ENCODE measurements around the gene ZNF638.

The ZNF638 gene

GRCh38 chr2:71333619-71334018, 2.0 kb downstream of the ZNF638 start:
- no peak for DNase-seq

GRCh38 chr2:71336384-71336783, 4.8 kb downstream of the ZNF638 start:
- no peak for DNase-seq

GRCh38 chr2:71336802-71337201, 5.2 kb downstream of the ZNF638 start:
- DNase-seq: no peak

DNA sequence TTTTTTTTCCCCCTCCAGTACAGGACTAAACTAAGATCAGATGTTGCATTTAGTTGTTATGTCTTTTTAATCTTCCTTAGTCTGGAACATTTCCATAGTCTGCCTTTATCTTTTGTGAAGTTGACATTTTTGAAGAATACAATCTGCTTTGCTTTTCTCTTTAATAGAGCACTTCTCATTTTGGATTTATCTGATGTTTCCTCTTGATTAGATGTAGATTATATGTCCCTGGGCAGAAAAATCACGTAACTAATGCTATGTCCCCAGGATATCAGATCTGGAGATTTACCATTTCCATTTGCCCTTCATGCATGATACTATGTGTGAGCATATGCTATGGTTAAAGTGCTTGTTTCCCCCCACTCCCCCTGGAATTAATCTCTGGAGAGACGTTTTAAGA, 6.2 kb downstream of the ZNF638 start:
- DNase-seq: no peak

DNA sequence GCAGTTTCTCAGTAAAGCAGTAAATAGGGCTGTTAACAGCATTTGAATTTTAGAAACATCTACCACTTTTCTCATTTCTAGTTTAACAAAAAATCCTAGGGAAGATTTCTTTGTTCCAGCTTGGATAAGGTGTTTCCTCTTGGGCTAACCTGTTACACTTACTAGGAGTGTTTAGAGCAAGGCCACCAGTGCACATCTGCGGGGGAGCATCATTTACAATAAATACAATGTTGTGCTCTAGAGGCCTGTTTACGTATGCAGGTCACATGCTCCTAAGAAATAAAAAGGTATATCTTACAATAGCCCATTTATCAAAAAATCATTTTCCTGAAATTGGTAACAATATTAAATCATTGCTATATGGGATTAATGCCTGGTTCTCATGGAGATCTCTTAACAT, 8.1 kb downstream of the ZNF638 start:
- DNase-seq: no peak

GRCh38 chr2:71340176-71340575, 8.6 kb downstream of the ZNF638 start:
- no peak for DNase-seq

DNA sequence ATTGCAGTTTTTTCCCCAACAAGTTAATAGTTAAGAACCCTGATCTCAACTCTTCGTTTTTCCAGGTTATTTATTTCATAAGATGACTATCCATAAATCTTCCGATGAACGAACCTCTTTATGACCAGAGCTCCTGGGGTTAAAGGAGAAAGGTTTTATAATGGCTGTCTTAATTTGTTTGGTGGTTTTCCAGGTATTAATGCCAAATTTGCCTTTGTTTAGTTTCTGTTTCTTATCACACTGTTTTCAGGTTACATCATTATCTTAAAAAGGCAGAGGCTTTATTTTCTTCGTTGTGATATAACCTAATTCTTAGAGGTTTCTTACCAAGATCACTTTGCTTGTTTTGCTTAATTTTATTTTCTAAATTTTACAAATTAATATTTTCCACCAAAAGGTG, 10.1 kb downstream of the ZNF638 start:
- DNase-seq: no peak

GRCh38 chr2:71346065-71346464, 14.5 kb downstream of the ZNF638 start:
- DNase-seq: no peak

DNA sequence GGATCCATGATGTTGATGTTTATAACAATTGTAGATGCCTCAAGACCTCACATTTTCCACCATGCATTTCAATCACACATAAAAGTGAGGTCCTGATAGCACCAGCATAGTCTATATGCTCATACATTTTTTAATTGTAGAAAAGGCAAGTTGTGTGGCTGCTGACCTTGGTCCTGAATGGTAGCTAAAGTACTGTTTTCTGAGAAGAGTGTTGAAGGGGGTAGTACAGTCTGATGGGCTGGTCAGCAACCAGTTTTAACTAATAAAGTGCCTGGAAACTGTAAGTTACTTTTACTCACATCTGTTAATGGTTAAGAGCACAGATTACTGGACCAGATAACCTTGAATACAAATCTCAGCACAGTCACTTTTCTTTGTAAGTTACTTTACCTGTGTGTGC, 15.9 kb downstream of the ZNF638 start:
- no peak for DNase-seq

- DNase-seq: no peak
These were observed 16.7 kb downstream of the ZNF638 start for GRCh38 chr2:71348302-71348701.

- DNase-seq: no peak
These were observed 21.7 kb downstream of the ZNF638 start for GRCh38 chr2:71353248-71353647.

- DNase-seq: no peak
These were observed 27.5 kb downstream of the ZNF638 start for GRCh38 chr2:71358931-71359671.

- DNase-seq: no peak
These were observed 28.9 kb downstream of the ZNF638 start for GRCh38 chr2:71360434-71360975.

GRCh38 chr2:71361631-71362030, 30.0 kb downstream of the ZNF638 start:
- no peak for DNase-seq

GRCh38 chr2:71362447-71362846, 30.9 kb downstream of the ZNF638 start:
- no peak for DNase-seq

DNA sequence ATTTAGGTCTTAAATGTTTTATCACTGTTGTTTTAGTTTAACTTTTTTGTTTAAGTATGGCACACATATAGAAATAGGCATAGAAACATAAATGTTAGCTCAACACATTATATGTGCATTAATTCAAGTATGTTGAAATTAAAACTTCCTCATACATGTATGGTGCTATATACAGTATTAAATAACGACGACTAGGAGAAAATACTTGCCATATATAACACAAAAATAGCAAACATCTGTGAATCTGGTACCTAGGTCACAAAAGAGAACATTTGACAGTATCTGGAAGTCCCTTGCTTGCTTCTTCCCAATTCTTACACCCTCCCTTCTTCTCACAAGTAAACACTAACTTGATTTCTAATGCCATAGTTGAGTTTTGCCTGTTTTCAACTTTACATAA, 38.4 kb downstream of the ZNF638 start:
- no peak for DNase-seq

- no peak for DNase-seq
These were observed 40.5 kb downstream of the ZNF638 start for GRCh38 chr2:71372042-71372441.

DNA sequence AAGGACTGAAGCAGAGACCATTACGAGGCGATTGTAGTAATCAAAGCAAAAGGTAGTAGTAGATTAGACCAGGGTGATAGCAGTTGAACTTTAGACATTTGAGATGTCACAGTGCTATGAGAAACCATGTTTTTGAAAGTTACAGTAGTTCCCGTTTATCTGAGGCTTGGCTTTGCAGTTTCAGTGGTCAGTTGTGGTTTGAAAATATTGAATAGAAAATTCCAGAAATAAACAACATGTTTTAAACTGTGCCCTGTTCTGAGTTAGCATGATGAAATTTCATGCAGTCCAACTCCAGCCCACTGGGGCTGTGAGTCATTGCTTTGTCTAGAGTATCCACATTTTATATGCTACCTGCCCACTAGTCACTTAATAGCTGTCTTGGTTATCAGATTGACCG, 47.5 kb downstream of the ZNF638 start:
- no peak for DNase-seq

GRCh38 chr2:71380665-71381064, 49.1 kb downstream of the ZNF638 start:
- DNase-seq: no peak

DNA sequence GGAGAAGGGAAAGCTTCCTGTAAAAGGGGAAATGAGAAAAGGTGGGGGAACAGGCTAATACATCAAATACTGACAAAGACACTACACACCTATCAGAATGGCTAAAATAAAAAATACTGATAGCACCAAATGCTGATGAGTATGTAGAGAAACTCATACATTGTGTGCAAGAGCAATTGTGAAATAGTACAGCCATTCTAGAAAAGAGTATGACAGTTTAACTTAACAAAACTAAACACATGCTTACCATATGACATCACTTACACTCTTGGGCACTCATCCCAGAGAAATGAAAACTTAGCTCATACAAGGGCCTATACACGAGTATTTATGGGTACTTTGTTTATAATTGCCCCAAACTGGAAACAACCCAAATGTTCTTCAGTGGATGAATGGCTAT, 53.4 kb downstream of the ZNF638 start:
- DNase-seq: no peak

DNA sequence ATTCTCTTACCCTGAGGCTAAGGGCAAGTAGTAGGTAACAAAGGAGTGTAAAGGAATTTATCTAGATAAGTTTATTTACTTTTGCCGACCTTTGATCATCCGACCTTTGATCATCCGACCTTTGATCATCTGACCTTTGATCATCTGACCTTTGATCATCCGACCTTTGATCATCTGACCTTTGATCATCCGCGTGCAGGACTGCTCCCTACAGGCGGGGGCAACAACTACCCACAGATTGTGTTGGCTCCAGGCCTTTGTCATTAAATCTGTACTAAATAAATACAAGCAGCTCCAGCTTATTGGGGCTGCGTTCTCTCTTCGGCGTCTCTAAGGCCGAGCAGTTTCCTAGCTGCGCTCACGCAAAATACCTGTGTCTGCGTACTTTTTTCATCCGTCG, 56.6 kb downstream of the ZNF638 start:
- DNase-seq: no peak

DNA sequence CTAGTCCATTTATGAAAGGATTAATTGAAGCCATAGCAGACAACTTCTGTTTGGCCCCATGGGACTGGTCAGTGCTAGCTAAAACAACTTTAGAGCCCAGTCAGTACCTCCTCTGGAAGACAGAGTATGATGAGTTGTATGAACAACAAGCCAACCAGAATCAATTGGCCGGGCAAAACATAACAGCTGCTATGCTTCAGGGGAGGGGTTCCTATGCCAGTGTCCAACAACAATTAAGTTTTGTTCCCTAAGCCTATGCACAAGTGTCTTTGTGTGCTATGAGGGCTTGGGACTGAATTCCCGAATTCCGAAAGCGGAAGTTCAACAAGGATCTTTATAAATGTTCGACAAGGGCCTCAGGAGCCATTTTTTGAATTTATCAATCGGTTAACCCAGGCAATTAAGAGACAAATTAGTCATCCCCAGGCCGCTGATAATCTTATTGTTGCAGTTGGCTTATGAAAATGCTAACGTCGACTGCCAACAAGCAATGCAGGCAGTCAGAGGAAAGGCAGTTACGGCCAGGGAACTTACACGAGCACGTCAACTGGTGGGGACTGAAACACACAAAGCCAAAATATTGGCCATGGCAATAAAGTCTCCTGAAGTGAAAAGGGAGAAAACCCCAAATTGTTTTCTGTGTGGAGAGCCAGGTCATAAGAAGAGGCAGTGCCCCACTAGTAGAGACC, 57.9 kb downstream of the ZNF638 start:
- no peak for DNase-seq

GRCh38 chr2:71393216-71393615, 61.6 kb downstream of the ZNF638 start:
- no peak for DNase-seq

- DNase-seq: no peak
These were observed 63.9 kb downstream of the ZNF638 start for GRCh38 chr2:71395471-71395870.

GRCh38 chr2:71402427-71402826, 70.8 kb downstream of the ZNF638 start:
- DNase-seq: no peak

Data from CD4-positive, alpha-beta T cell treated with Interleukin-15 for 1 hour (primary cell).